ENCODE results near the gene G3BP1. TPM values are rescaled to one million over a fixed set of nuclear protein-coding genes. Genes with fewer than 3 reads are reported as not detected.

The G3BP1 gene
- total RNA-seq, 1 experiment from 2014 or later: 400 TPM

- TF ChIP-seq ZNF512 (CRISPR knock-in tag; IDR thresholded peaks at IDR 0.05; ENCODE audit: borderline replicate concordance): no peak
- no peak for TF ChIP-seq CREB1 (CRISPR knock-in tag; IDR thresholded peaks at IDR 0.05)
These were observed 23.7 kb downstream of the G3BP1 start (continued) for GRCh38 chr5:151795426-151795825.

GRCh38 chr5:151798674-151799073 lies 26.9 kb downstream of the G3BP1 start:
- ATAC-seq (no peak), DNase-seq (ENCODE audit: low spot score) (no peak)
- H3K27ac Mint-ChIP-seq: no peak overlapping the region
- H3K9me3 Mint-ChIP-seq: no peaks in the 10 kb centered on the region
- no peaks in the 10 kb centered on the region for H3K27me3 Mint-ChIP-seq (ENCODE audit: low read depth)
- H3K36me3 Mint-ChIP-seq: peaks cover 82% of the 10 kb centered on the region
- no peak overlapping the region for H3K4me3 Mint-ChIP-seq
- CTCF ChIA-PET: interaction anchor here (1.2 kb wide), 1 partner anchor 27 kb away, joined by 3 read pairs; no protein-coding TSS in a partner anchor
- H3K4me1 Mint-ChIP-seq: no peaks in the 10 kb centered on the region
- no peak for TF ChIP-seq NFATC4 (CRISPR knock-in tag; IDR thresholded peaks at IDR 0.05)
- TF ChIP-seq NFYB (CRISPR knock-in tag; conservative IDR thresholded peaks at IDR 0.05; ENCODE audit: low read depth): no peak
- TF ChIP-seq SMAD4 (CRISPR knock-in tag; IDR thresholded peaks at IDR 0.05): no peak
- no peak for TF ChIP-seq JAZF1 (CRISPR knock-in tag; IDR thresholded peaks at IDR 0.05)
- TF ChIP-seq CREB1 (CRISPR knock-in tag; IDR thresholded peaks at IDR 0.05): no peak
- no peak for TF ChIP-seq E2F1 (CRISPR knock-in tag; IDR thresholded peaks at IDR 0.05)
- TF ChIP-seq HMGA2 (CRISPR knock-in tag; IDR thresholded peaks at IDR 0.05): no peak
- no peak for TF ChIP-seq ELF4 (CRISPR knock-in tag; IDR thresholded peaks at IDR 0.05; ENCODE audit: low read depth)
- no peak for TF ChIP-seq CTCF (IDR thresholded peaks at IDR 0.05)
- no peak for TF ChIP-seq MAX (CRISPR knock-in tag; IDR thresholded peaks at IDR 0.05)
- TF ChIP-seq SOX15 (CRISPR knock-in tag; IDR thresholded peaks at IDR 0.05): no peak
- no peak for TF ChIP-seq ATF2 (CRISPR knock-in tag; IDR thresholded peaks at IDR 0.05; ENCODE audit: borderline replicate concordance, low read depth)
- no peak for TF ChIP-seq ZNF416 (CRISPR knock-in tag; IDR thresholded peaks at IDR 0.05)
- TF ChIP-seq ZNF671 (CRISPR knock-in tag; IDR thresholded peaks at IDR 0.05): no peak
- POLR2A ChIA-PET: no interaction called here

GRCh38 chr5:151799407-151799806 lies 27.7 kb downstream of the G3BP1 start:
- Mint-ChIP-seq H3K4me3 (no peak overlapping the region), H3K4me1 (no peaks in the 10 kb centered on the region), H3K27ac (no peak overlapping the region), H3K9me3 (no peaks in the 10 kb centered on the region), H3K27me3 (ENCODE audit: low read depth) (no peaks in the 10 kb centered on the region), H3K36me3 (peaks cover 82% of the 10 kb centered on the region)
- no peak for ATAC-seq
- TF ChIP-seq ZSCAN18 (CRISPR knock-in tag; IDR thresholded peaks at IDR 0.05): no peak
- no peak for TF ChIP-seq SP1 (CRISPR knock-in tag; conservative IDR thresholded peaks at IDR 0.05)
- no peak for TF ChIP-seq USF1 (CRISPR knock-in tag; IDR thresholded peaks at IDR 0.05)
- no peak for TF ChIP-seq TEAD1 (CRISPR knock-in tag; IDR thresholded peaks at IDR 0.05)
- no peak for TF ChIP-seq ATF6 (CRISPR knock-in tag; IDR thresholded peaks at IDR 0.05)
- TF ChIP-seq FOXP1 (CRISPR knock-in tag; IDR thresholded peaks at IDR 0.05; ENCODE audit: borderline replicate concordance): no peak
- TF ChIP-seq HMGXB4 (CRISPR knock-in tag; IDR thresholded peaks at IDR 0.05): no peak
- TF ChIP-seq MAX (CRISPR knock-in tag; IDR thresholded peaks at IDR 0.05): no peak
- TF ChIP-seq HMGA2 (CRISPR knock-in tag; IDR thresholded peaks at IDR 0.05): no peak
- ChIA-PET CTCF (interaction anchor here (1.3 kb wide), 1 partner anchor 26 kb away, joined by 3 read pairs; no protein-coding TSS in a partner anchor), POLR2A (no interaction called here)
- DNase-seq (ENCODE audit: low spot score): no peak

All from WTC11 (cell line).